Stimulated activated CD4-positive, alpha-beta T cell treated with anti-CD3 and anti-CD28 coated beads, Interleukin-4, amount 100 ng/mL, for 1 hour (primary cell): ENCODE measurements around the gene PRR5L.

Source experiments
- DNase-seq: peaks from one replicate; pipeline ENCODE4 v3.0.0-alpha.2; 2020

Gene PRR5L

DNA sequence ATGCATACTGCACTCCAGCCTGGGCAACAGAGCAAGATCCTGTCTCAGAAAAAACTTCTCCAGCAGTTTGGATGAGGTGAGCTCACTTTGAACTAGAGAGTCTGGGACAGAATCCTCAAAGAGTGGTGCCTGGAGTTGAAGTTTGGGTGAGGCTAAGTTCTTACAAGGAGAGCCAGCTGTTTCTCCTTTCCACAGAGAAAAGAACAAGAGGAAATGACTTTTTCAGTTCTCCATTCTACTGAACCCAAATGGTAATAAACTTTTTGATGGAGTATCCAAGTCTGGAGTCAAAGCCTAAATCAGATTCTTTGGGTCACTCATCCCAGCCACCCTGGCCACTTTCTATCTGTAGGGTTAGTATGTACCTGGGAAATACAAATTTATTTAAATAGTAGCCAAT, 111.3 kb downstream of the PRR5L start:
- no peak for DNase-seq

DNA sequence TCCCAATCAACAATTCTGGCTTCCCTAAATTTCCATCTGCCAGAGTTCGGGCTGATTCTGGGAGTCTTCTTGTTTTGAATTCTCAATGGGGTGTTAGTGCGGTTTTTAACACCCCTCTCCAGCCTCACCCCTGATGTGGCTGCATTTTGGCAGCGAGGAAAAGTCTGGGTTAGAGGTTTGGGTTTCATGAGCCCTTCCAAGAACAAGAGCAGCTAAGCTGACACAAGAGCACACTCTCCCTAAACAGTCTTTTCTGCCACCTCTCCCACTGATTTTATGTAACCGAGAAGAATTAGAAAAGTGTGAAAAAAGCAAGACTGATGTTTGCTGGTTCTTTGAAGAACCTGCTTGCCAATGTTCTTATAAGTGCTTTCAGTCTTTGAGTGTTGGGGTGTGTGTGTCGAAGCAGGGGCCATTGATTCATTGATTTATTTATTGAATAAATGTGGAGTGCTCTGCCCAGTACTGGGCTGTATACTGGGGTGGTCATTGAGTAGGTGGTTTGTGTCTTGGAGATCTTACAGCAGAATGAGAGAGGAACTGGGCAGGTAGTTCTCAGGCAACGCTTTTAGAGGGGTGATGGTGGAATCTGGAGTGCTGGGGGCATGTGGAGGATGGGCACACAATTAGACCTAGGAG, 112.5 kb downstream of the PRR5L start:
- DNase-seq = no peak

DNA sequence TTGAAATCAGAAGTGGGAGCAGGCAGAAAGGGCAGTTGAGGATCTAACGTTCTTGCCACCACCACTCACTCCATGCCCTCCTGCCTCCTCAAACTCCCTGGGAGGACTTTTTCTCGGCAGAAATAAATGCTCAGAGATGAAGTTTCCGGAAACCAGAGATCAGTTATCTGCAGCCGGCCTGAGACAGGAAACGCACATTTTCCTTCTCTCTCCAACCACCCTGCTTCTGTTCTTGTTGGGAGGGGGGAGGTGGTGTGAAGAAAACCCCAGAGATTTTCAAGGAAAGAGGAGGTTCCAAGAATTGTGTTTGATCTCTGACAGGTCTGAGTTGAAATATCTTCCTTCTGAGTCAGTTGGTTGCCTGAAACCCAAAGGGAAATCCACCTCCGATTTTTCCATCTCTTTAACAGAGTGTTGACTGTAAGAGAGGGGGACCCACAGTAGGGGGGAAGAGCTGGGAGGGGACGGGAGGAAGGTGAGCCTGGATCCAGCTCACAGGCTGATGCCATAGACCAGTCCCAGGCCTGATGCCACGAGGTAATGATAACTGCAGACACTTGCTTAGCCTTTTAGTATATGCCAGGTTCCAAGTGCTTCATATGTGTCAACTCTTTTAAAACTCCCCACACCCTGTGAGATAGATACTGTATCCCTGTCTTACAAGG, 113.2 kb downstream of the PRR5L start:
- DNase-seq = no peak

DNA sequence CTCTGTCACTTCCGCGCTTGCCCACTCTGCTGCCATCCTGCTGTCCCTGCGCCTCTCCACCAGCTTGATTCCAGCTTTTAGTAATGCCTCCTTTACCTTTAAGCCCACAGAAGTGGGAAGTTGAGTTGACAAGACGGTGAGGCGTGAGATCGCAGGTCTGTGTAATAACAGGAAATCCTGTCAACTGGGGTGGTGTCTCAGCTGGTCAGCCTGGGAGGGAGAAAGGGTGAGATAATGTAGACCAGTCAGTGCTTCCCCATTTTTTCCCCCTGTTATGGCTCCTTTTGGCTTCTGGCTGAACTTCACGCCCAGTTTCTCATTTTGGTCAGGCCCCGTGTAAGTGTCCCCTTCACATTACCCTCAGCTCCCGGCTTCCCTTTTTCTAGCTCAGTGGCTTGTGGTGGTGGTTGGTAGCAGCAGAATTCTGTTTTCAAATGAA, 115.1 kb downstream of the PRR5L start:
- no peak for DNase-seq

DNA sequence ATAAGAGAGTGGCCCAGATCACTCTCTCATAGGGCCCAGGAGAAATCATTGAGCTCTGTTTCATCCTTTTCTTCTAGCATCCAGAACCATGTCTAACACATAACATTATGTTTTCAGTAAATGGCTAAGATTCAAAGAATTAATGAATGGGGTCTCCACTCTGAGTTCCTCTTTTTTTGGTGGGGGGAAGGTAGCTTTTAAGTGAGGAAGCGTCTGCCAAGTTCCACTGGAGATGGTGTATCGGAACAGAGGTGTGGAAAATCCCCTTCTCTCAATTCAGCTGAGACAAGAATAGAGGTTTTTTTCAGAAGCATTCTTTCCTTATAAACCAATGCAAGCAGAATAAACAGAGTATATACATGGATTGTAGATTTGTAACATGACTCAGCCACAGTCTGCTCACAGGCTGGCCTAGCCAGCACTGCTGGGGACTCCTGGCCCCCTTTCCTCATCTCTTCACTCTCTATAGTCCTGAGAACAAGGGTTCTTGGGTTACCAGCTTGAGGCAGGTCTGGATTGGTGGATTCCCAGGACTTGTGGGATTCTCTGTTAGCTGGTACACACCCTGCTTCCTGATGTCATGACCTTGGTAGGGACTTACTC, 116.8 kb downstream of the PRR5L start:
- no peak for DNase-seq

DNA sequence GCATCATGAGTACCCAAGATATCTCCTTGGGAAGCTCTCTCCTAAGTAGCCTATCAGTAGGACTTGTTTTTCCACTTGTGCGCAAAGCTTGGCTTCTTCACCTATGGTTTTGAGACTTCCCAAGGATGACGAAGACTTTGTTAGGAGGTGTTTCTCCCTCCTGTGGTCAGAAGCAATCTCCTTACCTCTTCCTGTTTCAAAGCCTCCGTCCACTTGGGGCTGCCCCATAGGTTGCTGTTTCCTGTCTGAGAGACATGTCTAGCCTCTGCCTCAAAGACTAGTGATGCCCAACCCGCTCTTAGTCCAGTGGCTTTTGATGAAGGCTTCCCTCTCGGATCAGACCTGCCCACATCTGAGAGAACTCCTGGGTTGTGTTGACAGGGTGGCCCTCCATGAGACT, 121.1 kb downstream of the PRR5L start:
- no peak for DNase-seq

DNA sequence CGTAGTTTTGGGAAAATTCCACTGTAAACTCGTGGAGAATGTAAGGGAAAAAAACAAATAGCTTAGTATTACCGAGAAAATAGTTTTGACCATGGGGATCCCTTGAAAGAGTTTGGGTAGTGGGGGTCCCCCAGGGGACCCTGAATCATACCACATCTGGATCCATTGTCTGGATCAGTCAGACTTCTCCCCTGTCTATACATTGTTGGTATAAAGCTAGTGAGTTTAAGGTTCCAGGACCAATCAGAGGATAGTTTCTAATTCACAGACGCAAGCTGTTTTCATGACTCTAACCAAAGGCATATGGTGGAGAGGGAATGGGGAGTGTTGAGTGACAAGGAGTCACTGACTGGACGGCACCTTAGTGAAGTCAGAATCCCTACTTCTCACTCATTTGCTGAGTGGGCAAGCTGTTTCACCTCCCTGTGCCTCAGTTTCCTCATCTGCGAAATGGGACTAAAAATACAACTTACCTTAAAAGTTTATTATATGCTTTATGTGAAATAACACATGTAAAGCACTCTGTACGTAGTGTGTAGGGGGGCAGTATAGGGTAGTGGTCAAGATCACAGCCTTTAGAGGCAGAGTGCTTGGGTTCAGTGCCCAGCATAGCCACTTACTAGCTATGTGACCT, 123.8 kb downstream of the PRR5L start:
- DNase-seq = no peak

DNA sequence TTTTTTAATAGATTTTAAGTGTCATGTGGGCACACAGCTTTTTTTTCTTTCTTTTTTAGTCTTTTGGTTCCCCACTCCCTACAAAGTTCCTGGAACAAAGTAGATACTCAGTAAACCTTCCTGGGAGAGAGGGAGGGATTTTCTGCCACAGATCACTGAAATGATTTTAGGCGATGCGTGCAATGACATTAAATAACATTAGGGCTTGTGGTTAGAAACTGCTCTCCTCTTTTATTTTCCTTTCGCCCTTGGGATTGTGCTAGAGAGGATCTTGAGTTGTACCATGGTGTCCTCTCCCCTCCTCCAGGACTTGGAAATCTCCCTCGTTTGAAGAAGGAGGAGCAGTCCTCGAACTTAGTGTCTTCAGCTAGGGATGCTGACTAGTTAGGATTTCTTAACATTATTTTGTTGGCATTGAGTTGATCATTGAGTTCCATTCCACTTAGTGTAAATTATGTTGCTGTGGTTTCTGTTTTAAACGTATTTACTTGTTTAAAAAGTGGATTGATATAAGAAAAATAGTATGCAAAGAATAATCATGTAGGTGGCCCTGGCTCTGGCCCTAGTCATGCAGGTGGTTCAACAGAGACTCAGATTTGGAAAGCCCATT, 125.6 kb downstream of the PRR5L start:
- no peak for DNase-seq

DNA sequence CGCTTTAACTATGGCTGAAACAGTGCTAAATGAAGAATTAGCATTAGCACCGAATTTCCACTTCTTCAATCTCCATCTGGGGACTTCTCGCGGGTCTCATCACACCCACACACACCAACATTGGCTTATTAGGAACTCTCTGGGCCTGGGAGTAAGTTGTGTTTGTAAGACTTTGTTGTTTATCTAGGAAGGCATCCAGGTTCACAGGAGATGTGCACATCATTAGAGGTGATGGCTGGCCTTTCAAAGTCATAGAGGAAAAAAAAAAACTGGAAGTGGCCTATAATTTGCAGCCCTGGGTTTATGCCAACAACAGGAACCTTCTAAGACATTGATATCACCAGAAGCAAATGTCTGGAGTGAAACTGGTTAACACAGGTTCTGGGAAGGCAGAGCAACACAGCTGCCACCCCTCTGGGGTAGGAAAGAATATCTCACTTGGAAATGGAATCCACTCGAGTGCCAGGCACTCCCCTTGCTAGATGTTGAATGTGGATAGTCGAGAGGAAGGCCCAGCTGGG, 129.5 kb downstream of the PRR5L start:
- DNase-seq = no peak

DNA sequence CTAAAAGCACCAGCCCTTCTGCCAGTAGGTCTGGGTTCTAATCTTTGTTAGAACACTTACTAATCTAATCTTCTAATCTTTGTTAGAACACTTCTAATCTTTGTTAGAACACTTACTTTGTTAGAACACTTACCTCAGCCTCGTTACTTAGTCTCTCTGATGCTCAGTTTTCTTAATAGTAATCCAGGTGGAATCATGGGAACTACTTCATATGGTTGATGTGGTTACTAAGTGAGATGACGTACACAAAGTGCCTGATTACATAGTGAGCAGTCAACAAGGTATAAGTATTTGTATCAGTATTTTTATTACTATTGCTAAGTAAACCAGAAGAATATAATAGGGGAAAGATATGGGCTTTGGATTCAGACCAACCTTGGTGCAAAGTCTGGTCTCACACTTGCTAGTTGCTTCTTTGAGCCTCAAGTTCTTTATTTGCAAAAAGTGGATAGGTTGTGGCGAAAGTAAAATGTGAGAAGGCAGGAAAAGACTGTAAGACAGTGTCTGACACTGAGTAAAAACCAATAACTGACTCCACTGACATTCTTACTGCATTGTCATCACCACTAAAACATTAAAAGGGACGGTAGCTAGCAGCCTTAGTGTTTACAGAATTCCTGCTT, 130.2 kb downstream of the PRR5L start:
- DNase-seq = no peak

DNA sequence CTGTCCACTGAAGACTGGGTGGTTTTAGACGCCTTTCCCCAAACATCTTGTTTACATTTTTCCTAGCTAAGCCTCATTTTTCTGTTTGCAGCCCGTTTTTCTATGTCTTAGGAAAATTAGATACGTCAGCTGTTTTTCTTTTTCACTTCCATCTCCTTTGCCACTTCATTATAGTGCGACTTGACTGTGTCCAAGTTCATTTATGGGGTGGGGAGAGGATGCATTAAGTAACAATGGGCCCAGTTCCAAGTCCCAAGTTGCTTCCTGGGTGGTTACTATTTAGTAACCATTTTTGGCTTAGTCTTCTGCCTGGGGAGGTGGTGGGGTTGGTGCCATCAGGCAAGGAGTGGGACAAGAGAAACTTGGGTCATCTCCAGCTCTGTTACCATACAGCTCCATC, 131.0 kb downstream of the PRR5L start:
- no peak for DNase-seq

DNA sequence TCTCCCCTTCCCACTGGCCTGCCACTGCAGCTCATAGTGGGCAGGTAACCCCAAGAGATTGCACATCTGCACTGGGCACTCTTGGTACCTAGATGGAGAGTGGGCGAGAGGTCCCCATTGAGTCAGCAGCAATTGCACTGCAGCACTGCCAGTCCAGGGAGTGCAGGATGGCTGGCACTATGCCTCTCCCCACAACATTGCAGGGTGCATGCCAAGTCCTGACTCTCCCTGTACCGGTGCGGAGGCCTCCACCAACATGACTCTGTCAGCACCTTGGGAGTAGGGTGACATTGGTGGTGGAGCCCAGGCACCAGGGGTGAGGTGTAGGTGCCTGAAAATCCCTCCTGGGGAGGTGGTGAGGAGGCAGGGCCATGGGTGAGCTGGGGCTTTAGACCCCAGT, 131.8 kb downstream of the PRR5L start:
- no peak for DNase-seq

DNA sequence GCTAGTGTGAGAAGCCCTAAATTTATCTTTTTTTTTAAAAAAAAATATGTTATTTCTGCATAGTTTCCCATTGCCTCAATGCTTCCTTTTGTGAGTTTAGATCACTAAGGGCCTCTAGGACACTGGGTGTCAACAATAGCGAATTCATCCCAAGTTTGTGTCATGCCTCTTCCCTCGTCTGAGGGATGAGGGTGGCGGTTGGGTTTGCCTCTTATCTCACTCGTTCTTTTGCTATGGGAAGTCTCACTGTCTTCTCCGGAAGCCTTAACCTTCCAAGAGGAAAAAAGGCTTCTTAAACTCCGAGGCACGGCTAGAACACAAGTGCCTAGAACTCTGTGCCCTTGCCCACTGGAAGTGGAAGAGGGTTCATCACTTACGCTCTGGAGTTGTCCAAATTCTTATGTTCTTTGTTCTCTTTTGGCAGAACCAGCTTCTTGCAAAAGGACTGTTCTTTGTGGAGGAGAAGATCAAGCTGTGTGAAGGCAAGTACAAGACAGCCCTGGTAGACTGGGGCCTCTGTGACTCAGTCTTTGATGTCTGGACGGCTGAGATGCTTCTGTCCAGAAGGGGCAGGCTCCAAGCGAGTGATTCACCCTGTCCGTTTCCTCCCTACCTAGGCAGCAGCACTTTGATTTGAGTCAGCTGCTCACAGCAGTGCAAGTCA, 135.5 kb downstream of the PRR5L start:
- DNase-seq = no peak

DNA sequence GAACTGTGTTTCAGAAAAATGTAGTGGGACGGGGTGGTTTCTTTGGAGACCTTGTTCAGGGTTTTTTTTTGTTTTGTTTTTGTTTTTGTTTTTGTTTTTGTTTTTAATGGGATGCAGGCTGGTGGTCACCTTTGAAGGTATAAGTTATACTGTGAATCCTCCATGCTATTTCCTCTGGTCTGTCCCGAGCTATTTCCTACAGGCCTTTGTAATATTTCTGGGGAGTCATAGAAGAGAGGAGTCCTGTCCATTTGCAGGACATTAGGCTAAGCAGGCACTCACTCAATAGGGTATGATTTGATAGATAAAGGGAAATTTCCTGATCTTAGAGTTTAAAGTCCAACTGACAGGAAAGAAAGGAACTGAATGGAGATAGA, 136.0 kb downstream of the PRR5L start:
- no peak for DNase-seq

DNA sequence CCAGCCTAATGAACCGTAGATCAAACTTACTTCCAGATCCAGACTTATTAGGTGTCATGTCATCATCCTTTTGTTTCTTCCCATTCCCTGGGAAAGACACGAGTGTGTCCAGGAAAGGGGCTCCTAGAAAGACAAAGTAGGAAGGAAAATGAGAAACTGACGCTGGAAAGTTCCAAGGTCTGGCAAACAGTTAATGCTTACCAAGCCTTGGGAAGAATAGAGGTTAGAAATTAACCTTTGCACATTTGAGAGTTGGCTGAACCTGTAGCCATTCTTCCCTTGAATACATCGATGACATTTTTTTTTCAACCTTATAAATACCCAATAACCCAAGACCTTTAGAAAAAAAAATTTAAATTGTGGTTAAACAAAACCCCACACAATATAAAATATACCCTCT, 136.7 kb downstream of the PRR5L start:
- DNase-seq = no peak

DNA sequence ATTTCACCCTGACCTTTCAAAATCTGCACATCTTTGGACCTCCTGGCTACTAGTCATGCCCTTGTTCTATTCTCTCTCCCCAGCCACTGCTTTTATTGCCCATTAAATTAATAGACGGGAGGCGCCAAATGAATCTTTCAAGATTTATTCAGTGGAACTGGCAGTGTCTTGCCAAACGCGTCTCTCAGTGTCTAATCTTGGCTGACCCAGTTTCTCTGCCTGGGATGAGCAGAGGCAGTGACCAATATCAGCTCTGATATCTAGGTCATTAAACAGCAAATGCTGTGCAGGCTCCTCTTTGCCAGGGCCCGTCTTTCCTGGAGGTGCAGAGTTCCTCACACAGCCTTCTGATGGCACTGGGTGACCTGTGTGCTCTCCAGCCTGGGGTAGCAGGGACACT, 140.0 kb downstream of the PRR5L start:
- no peak for DNase-seq

DNA sequence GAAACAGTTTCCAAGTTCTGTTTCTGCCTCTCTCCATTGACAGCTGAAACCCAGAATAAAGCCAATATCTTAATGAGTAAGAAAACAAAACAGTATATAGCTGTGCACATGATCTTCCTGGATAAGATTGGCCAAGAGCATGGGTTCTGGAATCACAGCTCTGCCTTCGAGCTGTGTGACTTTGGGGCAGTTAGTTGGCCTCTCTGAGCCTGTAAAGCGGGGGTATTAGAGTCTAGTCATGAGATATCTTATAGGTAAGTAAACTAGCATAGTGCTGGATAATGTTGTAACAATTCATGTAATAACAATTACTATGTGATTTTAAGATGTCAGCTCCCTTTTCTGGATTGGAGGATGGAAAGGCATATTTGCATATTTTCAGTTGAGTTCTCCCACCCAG, 140.5 kb downstream of the PRR5L start:
- no peak for DNase-seq

DNA sequence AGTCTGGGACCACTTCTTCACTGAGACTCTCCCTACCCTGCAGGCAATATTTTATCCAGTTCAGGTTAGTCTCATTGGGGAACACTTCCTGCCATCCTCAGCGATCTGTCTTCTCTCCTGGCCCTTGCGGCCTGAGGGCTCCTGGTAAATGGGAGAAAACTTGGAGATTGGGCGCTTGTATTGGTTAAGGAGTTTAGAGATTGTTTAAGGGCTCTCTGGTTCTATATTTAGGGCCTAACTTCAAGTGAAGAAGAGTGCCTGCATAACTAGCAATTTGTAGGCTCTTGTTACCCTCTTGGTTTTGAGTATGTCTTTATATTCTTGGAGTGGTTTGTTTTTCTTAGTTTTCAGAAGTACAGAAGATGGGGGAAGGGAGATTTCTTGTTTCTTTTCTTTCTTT, 141.3 kb downstream of the PRR5L start:
- DNase-seq = no peak

DNA sequence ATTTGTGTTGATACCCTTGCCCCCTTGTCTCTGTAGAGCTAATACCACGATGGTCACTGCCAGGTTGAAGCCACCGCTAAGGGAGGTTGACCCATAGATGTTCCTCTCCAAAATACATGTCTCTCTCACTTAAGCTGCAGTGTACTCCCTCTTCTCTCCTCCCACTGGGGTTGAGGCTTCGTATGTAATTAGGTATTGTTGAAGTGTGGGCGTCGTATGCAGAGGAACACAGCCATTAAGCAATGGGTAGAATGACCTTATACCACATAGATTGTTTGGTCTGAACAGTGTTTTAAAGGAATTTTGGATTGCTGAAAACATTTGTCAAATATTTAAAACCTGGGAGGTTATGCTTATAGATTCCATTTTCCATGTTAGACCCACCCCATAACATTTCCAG, 142.0 kb downstream of the PRR5L start:
- no peak for DNase-seq

DNA sequence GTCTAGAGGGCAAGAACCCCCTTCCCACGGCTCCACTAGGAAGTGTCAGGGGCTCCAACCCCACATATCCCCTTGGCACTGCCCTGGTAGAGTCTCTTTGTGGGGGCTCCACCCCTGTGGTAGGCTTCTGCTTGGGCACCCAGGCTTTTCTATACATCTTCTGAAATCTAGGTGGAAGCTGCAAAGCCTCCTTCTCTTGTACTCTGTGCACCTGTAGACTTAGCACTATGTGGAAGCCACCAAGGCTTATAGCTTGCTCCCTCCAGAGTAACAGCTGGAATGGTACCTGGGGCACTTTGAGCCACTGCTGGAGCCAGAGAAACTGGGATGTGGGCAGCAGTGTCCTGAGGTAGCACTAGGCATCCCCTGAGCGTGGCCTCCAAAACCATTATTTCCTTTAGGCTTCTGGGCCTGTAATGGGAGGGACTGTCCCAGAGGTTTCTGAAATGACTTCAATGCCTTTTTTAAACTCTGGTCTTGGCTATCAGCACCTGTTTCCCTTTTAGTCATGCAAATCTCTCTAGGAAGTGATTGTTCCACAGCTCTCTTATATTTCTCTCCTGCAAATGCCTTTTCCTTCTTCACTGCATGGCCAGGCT, 145.6 kb downstream of the PRR5L start:
- no peak for DNase-seq

DNA sequence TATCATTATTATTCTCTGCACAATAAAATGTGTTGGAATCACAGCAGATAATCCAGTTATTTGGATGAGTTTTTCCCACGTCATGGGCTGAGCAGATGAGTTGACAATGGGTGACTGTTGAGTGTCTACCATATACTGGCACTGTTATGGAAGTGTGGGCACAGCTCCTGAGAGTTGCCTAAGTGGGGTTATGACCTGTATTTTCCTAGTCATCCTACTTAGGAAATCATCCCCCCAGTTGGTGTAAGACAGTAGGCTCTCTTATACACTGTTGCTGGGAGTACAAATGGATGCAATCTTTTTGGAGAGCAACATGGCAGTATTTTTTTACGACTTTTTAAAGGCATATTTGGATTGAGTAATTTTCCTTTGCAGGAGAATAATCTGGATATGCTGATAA, 147.6 kb downstream of the PRR5L start:
- no peak for DNase-seq

DNA sequence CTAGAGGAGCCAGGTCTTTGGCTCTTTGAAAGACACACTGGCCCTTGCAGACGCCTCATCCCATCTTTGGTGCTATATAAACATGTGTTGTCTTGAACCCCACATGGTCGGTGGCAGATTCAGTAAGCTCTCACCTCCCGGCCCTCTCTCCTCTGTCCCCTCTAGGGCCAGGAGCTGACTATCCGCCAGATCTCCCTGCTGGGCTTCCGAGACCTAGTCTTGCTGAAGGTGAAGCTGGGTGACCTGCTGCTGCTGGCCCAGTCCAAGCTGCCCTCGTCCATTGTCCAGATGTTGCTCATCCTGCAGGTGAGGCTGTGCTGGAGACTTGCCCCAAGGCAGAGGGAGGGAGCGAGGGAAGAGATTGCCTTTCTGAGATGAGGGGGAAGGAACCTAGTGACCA, 150.0 kb downstream of the PRR5L start:
- DNase-seq = no peak
